Body of pancreas (tissue), 4 donors: ENCODE measurements around the gene SEMA4D. TPM values are rescaled to one million over a fixed set of nuclear protein-coding genes. Genes with fewer than 3 reads are reported as not detected.
"Not testable (repeated sequence)": the region's sequence is repeated elsewhere in the genome, so short reads cannot be mapped to it uniquely, and the experiment has no call there.

Experiments used
- ATAC-seq: fragments of 150-250 bp; one replicate; pipeline ENCODE4 v1.9.1; 2016
- DNase-seq, 4 donors: peaks; one replicate each; pipeline ENCODE4 v3.0.0-alpha.2; 2019
- H3K27ac ChIP-seq, 4 donors: fragments of 200-600 bp; sonication (generic); 1 replicate in 3 of 4; 2 replicates in 1 of 4; pipeline versions ENCODE4 v1.5.1 to v1.6.1; 2016 to 2019; ENCODE audit warnings: mild to moderate bottlenecking in 1 of 4, mixed read lengths in 1 of 4, moderate library complexity in 1 of 4
- H3K27me3 ChIP-seq, 2 donors: fragments of 200-600 bp; sonication (generic); one replicate each; pipeline ENCODE4 v1.6.0; 2016; ENCODE audit warnings: mild to moderate bottlenecking in 1 of 2
- H3K36me3 ChIP-seq, 2 donors: fragments of 200-600 bp; sonication (generic); replicated peaks in 1 of 2; 2 replicates each; pipeline ENCODE4 v1.5.1; 2016; ENCODE audit warnings: low read depth in 2 of 2; ENCODE audit not compliant: insufficient read depth in 1 of 2
- H3K4me1 ChIP-seq: fragments of 200-600 bp; sonication (generic); one replicate; pipeline ENCODE4 v1.6.0; 2016
- H3K4me3 ChIP-seq, 2 donors: fragments of 200-600 bp; sonication (generic); 1 replicate in 1 of 2; 2 replicates in 1 of 2; pipeline ENCODE4 v1.5.1; 2016 to 2019
- H3K9me3 ChIP-seq, 3 donors: fragments of 200-600 bp; sonication (generic); 1 replicate in 2 of 3; 2 replicates in 1 of 3; pipeline ENCODE4 v1.5.1; 2016
- POLR2A ChIP-seq, 3 donors: fragments of 450-650 bp; IDR thresholded peaks; one replicate each; pipeline ENCODE4 v1.6.1; 2016; ENCODE audit warnings: antibody characterized with exemption in 3 of 3, mild to moderate bottlenecking in 2 of 3
- whole genome bisulfite sequencing, 2 donors: methylation state at CpG; one replicate each; pipeline ENCODE4 v1.1.5; 2017; 5-methylcytosine and 5-hydroxymethylcytosine counted together
- intact Hi-C: fragments of 100-400 bp; cut with DNase I; formaldehyde crosslinking; loops from one replicate; pipeline ENCODE4 v1.15.1; 2023
- total RNA-seq, 2 donors: library from RNA; depleted of rRNA; stranded (reverse); fragments of >200 nt; gene quantifications; one replicate each; pipeline ENCODE4 v1.1.0, GENCODE V29; 2016
- TF ChIP-seq, protein P1 (sequence below), 7 experiments: fragments of 450-650 bp in 4 of 7; fragments of 200-600 bp in 3 of 7; sonication (generic) in 3 of 7; IDR thresholded peaks; one replicate each; pipeline ENCODE4 v1.5.1; 2016 to 2019; ENCODE audit warnings: antibody characterized with exemption in 7 of 7

The SEMA4D gene
- total RNA-seq, 2 donors from 2014 or later: 15.6 to 18.1 TPM

- no peaks in the 10 kb centered on the region for H3K9me3 ChIP-seq
- whole genome bisulfite sequencing, 2 donors: 86 to 91% methylated on average over 12 to 15 of the region's 15 CpGs
- ATAC-seq (no peak), DNase-seq (no peak)
- intact Hi-C loops: no loop called here
- no peaks in the 10 kb centered on the region for H3K27me3 ChIP-seq
- H3K36me3 ChIP-seq: no peaks in the 10 kb centered on the region
- TF ChIP-seq, protein P1, sequence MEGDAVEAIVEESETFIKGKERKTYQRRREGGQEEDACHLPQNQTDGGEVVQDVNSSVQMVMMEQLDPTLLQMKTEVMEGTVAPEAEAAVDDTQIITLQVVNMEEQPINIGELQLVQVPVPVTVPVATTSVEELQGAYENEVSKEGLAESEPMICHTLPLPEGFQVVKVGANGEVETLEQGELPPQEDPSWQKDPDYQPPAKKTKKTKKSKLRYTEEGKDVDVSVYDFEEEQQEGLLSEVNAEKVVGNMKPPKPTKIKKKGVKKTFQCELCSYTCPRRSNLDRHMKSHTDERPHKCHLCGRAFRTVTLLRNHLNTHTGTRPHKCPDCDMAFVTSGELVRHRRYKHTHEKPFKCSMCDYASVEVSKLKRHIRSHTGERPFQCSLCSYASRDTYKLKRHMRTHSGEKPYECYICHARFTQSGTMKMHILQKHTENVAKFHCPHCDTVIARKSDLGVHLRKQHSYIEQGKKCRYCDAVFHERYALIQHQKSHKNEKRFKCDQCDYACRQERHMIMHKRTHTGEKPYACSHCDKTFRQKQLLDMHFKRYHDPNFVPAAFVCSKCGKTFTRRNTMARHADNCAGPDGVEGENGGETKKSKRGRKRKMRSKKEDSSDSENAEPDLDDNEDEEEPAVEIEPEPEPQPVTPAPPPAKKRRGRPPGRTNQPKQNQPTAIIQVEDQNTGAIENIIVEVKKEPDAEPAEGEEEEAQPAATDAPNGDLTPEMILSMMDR (IDR thresholded peaks at IDR 0.05): no peak
- TF ChIP-seq POLR2A (IDR thresholded peaks at IDR 0.05): no peak
- H3K27ac ChIP-seq: no peak overlapping the region
- H3K4me1 ChIP-seq: peaks cover 12% of the 10 kb centered on the region
- H3K4me3 ChIP-seq: no peak overlapping the region
Measured at GRCh38 chr9:89480825-89481537, 16.9 kb downstream of the SEMA4D start.

GRCh38 chr9:89480372-89480771 is 17.5 kb downstream of the SEMA4D start:
- H3K9me3 ChIP-seq, ATAC-seq, H3K4me3 ChIP-seq, intact Hi-C loops, DNase-seq, H3K27me3 ChIP-seq, H3K27ac ChIP-seq, H3K36me3 ChIP-seq: not testable (repeated sequence)
- H3K4me1 ChIP-seq: peaks cover 12% of the 10 kb centered on the region
- WGBS, 2 donors: 92 to 98% methylated on average over 2 to 22 of the region's 27 CpGs

- H3K27ac ChIP-seq, H3K4me3 ChIP-seq, ATAC-seq, H3K9me3 ChIP-seq, intact Hi-C loops, DNase-seq, H3K27me3 ChIP-seq, H3K36me3 ChIP-seq: not testable (repeated sequence)
- TF ChIP-seq POLR2A (IDR thresholded peaks at IDR 0.05): peak in 1 of 3 donors; percentile 17
- 88% methylated on average over 15 of the region's 17 CpGs; no CpG with 5 or more reads in 1 of the 2 donors for WGBS, 2 donors
- peaks cover 12% of the 10 kb centered on the region for H3K4me1 ChIP-seq
Measured at GRCh38 chr9:89479669-89480011, 18.3 kb downstream of the SEMA4D start.

DNA sequence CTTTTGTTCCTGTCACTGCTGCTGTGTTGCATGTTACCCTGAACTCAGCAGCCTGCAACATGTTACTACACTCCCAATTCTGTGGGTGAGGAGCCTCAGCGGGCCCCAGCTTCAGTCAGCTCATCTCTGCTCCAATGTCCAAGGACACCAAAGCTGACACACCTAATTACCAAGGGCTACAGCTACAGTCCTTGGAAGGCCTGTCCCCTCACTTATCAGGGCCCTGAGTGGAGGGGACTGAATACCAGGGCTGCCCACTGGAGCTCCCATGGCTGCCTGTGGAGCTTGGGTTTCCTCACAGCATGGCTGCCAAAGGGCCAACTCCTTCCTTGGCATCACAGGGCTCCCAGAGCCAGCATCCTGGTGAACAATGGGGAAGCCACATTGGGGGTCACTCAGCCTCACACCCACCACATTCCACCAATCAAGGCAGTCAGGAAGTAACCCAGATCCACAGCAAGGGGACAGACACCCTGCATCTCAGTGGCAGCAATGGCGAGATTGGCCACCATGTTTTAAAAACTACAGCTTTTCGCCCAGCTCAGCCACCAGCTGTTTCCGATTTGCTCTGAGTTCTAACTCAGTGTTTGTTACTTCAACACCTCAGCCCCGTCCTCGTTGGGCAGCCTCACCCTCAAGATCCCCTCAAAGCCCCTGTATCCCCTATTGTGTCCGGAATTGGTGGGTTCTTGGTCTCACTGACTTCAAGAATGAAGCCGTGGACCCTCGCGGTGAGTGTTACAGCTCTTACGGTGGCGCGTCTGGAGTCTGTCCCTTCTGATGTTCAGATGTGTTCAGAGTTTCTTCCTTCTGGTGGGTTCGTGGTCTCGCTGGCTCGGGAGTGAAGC is 18.9 kb downstream of the SEMA4D start:
- peaks cover 12% of the 10 kb centered on the region for H3K4me1 ChIP-seq
- H3K36me3 ChIP-seq: no peaks in the 10 kb centered on the region
- ATAC-seq (no peak), DNase-seq (no peak)
- 88 to 93% methylated on average over 13 to 16 of the region's 16 CpGs for WGBS, 2 donors
- H3K27ac ChIP-seq: no peak overlapping the region
- no peaks in the 10 kb centered on the region for H3K27me3 ChIP-seq
- no peak for TF ChIP-seq POLR2A (IDR thresholded peaks at IDR 0.05)
- TF ChIP-seq, protein P1 (IDR thresholded peaks at IDR 0.05): no peak
- intact Hi-C loops: no loop called here
- no peaks in the 10 kb centered on the region for H3K9me3 ChIP-seq
- H3K4me3 ChIP-seq: no peak overlapping the region

- ATAC-seq (peak; percentile 43), DNase-seq (peak in 2 of 4 donors; percentile 46 to 53)
- peak overlapping the region in 3 of 4 donors; percentile 26 to 40 (median 28) for H3K27ac ChIP-seq
- TF ChIP-seq, protein P1 (IDR thresholded peaks at IDR 0.05): peak in 3 of 7 experiments; percentile 20 to 23 (median 21)
- no peak for TF ChIP-seq POLR2A (IDR thresholded peaks at IDR 0.05)
- H3K9me3 ChIP-seq: no peaks in the 10 kb centered on the region
- H3K4me1 ChIP-seq: peaks cover 12% of the 10 kb centered on the region
- no peak overlapping the region for H3K4me3 ChIP-seq
- 50 to 72% methylated on average over 9 of the region's 9 CpGs for WGBS, 2 donors
- no peaks in the 10 kb centered on the region for H3K36me3 ChIP-seq
- no peaks in the 10 kb centered on the region for H3K27me3 ChIP-seq
- intact Hi-C loops: no loop called here
Measured at GRCh38 chr9:89477811-89478630, 19.9 kb downstream of the SEMA4D start.
